Activated CD8-positive, alpha-beta memory T cell treated with anti-CD3 and anti-CD28 coated beads for 48 hours (primary cell): ENCODE data around the gene AAMP.
"Not testable (repeated sequence)": the region's sequence is repeated elsewhere in the genome, so short reads cannot be mapped to it uniquely, and the experiment has no call there.

Experiments used
- DNase-seq, 3 experiments: peaks; one replicate each; pipeline ENCODE4 v3.0.0-alpha.2; 2020; ENCODE audit warnings: low read depth in 2 of 3, low spot score in 2 of 3

Gene AAMP, protein sequence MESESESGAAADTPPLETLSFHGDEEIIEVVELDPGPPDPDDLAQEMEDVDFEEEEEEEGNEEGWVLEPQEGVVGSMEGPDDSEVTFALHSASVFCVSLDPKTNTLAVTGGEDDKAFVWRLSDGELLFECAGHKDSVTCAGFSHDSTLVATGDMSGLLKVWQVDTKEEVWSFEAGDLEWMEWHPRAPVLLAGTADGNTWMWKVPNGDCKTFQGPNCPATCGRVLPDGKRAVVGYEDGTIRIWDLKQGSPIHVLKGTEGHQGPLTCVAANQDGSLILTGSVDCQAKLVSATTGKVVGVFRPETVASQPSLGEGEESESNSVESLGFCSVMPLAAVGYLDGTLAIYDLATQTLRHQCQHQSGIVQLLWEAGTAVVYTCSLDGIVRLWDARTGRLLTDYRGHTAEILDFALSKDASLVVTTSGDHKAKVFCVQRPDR

DNA sequence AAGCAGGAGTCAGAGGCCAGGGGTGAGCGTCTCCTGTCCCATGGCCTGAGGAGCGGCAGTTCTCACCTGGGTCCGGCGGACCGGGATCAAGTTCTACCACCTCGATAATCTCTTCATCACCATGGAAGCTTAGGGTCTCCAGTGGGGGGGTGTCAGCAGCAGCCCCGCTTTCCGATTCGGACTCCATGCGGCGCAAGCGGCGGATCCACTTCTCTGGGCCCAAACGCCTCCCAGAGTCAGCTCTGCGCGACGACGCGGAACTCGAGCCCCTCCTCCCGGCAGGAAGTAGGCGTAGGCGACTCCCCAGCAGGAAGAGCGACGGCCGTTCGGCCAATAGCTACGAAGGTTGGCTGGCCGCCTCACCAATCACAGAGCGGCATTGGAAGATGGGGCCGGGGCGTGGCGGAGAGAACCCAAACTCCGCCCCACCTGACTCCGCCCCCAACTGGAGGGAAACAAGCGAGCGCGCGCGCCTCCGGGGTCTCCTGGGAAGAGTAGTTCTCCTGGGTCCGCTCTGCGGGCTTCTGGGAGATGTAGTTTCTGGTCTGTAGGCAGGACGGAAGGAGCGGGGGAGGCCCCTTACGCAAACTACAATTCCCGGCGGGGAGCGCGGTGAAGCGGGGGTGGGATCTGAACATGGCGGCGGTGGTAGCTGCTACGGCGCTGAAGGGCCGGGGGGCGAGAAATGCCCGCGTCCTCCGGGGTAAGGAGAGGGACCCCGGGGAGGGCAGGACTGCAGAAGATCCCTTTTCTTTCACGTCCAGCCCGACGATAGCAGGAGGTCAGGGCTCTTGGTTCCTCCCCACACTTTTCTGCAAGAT, at the start of gene AAMP, which contains the start of gene PNKD:
TSS of gene AAMP (minus strand) at position 238 of the 821 bp plus-strand sequence. CDS start at position 187, 51 bp downstream.
TSS of gene PNKD (plus strand) at position 620 of the 821 bp plus-strand sequence. CDS start at position 637, 17 bp downstream.
- DNase-seq, result peak; percentile 99

DNA sequence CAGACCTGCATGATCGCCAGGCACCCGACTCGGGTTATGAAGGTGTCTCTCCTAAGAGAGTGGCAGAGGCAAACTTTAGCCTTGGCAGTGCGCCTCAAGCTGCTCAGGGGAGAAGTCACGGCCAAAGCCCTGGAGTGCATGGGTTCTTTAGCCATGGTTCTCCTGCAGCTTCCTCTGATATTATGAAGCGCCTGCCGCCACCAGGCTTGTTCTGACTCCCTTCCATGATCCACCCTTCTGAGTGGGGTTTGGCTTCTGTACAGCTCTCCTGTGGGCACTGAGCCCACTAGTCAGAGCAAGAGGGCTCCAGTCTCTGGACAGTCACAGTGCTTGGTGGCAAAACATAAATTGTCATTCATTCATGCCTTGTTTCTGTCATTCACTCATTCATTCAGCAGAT, 48.3 kb upstream of the AAMP start:
- DNase-seq, result no peak

DNA sequence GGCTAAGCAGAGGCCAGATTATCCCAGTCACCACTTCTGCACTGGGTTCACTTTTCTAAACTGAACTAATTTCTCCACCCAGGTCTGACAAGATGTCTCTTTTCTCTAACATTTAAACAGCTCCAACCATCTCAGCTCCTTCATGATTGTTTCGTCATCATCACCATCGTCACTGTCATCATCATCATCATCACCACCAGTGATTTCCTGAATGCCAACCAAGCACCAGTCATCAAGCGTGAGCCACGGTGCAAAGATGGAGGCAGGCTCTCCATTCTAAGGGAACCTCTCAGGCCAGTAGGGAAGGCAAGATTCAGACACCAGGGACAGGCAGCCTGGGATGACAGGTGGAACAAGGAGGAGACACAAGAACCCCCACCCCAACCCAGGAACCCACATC, 47.9 kb upstream of the AAMP start:
- no peak for DNase-seq

DNA sequence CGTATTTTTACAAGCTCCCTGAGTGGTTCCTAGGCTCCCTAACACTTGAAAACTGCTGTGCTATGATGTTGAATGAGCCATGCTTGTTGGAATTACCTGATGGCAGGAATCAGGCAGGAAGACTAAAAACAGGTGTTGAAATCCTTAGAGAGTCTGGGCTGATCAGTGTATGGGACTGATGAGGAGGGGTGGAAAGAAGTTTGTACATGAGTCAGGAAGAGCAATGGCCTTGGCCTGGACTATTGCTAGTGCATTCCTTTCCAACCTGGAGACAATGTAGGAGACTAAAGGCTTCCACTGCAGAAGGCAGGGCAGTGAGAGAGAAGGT, 47.3 kb upstream of the AAMP start:
- no peak for DNase-seq

DNA sequence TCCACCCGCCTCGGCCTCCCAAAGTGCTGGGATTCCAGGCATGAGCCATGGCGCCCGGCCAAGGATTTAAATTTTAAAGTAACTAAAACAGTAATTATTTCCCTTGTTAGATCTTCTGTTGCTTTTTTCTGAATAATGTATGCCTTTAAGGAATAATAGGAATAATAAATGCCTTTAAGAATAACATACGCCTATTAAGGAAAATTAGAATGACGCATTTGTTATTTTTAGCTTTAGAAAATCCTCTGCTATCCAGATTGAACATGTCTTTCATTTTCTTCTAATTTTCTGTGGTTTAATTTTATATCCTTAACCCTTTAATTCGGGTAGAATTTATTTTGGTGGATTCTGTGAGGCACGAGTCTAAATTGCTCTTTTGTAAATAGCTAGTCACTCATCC, 45.5 kb upstream of the AAMP start:
- no peak for DNase-seq

DNA sequence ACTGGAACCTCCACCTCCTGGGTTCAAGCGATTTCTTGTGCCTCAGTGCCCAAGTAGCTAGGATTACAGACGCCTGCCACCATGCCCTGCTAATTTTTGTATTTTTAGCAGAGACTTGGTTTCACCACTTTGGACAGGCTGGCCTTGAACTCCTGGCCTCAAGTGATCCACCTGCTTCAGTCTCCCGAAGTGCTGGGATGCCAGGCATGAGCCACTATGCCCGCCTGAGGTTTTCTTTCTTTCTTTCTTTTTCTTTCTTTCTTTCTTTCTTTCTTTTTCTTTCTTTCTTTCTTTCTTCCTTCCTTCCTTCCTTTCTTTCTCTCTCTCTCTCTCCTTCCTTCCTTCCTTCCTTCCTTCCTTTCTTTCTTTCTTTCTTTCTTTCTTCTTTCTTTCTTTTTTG, 44.8 kb upstream of the AAMP start:
- DNase-seq, result not testable (repeated sequence)

DNA sequence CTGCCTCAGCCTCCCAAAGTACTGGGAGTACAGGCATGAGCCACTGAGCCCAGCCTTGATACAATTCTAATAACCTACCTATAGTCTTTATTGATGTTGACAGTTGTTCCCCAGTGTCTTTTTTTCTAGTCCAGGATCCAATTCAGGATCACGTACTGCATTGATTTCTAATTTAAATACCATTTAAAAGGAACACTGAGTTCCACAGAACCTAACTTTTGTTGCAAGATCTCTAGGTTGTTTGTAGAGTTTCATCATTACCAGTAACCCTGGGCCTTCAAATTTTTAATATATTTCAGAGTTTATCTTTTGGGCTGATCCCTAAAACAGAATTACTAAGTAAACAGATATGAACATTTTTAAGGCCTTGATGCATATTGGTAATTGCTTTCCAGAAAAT, 43.4 kb upstream of the AAMP start:
- no peak for DNase-seq

DNA sequence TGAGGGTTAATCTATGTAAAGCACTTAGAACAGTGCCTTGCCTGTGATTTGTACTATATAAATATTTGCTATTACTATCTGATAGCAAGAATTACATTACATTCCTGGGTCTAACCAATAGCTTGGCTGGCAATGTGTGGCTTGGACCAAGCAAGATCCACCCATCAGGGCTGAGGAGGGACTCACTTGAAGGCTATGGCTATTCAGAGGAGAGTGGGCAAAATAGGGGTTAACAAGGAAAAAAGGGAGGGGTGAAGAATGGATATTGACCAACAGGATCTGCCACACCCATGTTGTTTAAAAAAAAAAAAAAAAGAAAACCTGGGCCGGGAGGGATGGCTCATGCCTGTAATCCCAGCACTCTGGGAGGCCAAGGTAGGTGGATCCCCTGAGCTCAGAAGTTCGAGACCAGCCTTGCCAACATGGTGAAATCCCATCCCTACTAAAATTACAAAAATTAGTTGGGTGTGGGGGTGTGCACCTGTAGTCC, 42.4 kb upstream of the AAMP start:
- no peak for DNase-seq

DNA sequence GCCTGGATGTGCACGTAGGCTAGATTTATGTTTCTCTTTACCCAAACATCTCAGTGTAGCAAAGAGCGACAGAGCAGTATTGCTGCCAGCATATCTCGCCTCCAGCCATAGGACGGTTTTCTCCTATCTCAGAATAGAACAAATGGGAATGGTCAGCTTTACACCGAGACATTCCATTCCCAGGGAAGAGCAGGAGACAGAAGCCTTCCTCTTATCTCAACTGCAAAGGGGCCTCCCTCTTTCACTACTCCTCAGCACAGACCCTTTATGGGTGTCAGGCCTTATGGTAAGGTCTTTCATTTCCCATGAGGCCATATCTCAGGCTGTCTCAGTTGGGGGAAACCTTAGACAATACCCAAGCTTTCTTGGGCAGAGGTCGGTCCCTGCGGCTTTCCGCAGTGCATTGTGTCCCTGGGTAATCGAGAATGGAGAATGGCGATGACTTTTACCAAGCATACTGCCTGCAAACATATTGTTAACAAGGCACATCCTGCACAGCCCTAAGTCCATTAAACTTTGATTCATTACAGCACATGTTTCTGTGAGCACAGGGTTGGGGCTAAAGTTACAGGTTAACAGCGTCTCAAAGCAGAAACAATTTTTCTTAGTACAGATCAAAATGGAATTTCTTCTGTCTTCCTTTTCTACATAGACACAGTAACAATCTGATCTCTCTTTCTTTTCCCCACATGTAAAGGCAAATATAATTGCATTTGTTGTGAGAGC, 41.8 kb upstream of the AAMP start:
- DNase-seq, result not testable (repeated sequence)

DNA sequence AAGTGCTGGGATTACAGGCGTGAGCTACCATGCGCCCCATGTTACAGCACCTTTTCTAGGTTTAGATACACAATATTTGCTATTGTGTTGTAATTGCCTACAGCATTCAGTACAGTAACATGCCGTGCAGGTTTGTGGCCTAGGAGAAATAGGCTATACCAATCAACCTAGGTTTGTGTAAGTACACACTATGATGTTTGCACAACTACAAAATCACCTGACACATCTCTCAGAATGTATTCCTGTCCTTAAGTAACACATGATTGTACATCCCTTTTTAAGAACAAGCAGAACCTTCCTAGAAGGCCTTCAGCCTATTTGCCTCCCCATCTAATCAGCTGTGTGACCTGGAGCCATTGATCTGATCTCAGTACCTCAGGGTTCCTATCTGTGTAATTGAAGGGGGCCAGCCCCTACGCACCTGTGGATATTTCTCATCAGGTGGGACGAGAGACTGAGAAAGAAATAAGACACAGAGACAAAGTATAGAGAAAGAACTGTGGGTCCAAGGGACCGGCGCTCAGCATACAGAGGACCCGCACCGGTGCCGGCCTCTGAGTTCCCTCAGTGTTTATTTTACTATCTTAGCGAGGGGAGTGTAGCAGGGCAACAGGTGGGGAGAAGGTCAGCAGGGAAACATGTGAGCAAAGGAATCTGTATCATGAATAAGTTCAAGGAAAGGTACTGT, 41.1 kb upstream of the AAMP start:
- DNase-seq, result no peak

DNA sequence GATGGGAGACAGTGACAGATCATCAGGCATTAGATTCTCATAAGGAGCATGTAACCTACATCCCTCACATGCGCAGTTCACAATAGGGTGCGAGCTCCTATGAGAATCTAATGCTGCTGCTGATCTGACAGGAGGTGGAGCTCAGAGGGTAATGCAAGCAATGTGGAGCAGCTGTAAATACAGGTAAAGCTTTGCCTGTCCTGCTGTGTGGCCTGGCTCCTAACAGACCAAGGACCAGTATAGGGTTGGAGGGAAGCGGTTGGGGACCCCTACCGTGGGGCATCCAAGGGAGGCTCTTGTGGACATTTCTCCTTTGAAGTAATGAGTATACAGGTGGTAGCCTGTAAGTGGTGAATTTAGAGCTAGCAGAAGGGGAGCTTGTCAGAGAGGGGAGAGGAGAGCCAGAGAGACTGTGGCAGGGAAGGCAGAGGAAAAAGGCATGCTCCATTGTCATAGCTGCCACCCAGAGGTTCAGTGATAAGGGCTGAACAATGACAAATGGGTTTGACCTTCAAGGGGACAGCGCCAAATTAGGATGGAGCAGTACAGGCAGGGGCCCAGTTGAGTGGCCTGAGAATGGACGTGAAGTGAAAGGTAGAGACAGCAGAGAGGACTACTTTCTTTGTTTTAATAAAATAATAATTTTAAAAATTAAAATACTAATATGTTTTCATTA, 37.6 kb upstream of the AAMP start:
- no peak for DNase-seq

DNA sequence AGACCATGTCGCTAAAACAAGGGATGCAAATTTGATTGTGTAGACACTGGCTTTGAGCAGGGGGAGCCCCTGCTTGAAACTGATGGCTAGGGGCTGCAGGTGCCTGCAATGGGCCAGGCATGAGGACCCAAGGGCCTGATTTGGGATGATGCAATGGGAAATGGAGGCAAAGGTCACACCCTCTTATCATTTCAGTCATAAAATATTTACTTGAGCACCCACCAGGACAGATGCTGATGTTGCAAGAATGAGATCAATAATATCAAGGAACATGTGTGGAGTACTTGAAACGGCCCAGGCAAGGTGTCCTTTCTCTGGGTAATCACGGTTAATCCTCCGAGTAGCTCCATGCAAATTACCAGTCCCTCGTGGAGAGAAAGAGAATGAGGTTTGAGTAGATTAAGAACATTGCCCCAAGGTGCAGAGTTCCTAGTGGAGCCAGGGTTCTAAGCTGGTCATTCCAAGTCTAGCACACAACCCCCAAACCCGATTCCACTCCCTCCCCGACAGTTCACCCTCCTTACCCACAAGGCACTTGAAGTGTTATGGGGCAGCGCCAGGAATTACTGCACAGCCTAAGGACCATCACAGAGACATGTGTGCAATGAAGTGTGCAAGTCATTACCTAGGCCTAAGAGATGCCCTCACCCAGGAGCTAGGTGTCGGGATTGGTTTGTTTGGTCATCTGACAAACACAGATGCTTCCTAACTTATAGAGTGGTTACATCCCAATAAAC, 36.4 kb upstream of the AAMP start:
- no peak for DNase-seq

DNA sequence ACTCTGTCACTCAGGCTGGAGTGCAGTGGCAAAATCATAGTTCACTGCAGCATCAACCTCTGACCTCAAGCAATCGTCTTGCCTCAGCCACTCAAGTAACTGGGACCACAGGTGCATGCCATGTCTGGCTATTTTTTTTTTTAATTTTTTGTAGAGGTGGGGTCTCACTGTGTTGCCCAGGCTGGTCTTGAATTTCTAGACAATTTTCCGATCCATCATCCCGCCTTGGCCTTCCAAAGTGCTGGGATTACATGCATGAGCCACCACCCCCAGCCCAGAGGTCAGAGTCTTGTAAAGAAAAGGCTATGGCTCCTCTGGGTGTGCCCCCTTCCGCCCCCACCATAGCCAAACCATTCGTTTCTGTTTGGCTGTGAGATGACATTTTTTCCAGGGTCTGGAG, 35.4 kb upstream of the AAMP start:
- DNase-seq, result no peak

DNA sequence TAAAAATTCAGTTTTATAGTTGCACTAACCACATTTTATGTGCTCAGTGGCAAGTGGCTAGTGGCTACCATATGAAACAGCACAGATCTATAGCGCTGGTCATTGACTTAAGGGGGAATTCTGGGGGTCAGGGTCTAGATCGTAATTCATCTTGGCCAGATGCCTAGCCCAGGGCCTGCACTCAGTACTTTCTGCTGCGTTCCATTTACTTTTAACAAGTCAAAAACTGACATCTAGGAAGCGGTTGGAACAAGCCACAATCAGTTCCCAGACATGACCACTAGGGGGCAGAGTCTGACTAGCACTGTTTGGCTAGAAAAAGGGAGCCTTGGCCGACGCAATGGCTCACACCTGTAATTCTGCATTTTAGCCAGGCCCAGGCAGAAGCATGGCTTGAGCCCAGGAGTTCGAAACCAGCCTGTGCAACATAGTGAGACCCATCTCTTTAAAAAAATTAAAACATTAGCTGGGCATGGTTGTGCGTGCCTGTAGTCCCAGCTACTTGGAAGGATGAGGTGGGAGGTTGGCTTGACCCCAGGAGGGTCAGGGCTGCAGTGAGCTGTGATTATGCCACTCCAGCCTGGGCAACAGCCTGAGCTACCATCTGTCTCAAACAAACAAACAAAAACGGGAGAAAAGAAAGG, 31.4 kb upstream of the AAMP start:
- DNase-seq, result peak in 2 of 3 experiments; percentile 63 to 84

DNA sequence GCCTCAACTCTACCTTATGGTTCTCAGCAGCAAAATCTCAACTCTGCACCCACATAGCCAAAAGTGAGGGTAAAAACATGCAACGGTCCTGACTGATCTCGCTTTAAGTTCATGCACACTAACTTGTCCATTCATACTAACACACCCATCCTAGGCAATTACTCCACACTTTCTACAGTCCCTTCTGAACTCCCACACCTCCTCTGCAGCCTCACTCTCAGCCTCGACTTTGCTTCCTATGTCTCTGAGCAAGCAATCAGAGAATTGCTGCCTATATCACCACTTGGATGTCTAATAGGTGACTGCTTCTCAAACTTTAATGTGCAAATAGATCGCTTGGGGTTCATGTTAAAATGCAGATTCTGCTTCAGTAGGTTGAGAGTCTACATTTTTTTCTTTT, 30.2 kb upstream of the AAMP start:
- no peak for DNase-seq

DNA sequence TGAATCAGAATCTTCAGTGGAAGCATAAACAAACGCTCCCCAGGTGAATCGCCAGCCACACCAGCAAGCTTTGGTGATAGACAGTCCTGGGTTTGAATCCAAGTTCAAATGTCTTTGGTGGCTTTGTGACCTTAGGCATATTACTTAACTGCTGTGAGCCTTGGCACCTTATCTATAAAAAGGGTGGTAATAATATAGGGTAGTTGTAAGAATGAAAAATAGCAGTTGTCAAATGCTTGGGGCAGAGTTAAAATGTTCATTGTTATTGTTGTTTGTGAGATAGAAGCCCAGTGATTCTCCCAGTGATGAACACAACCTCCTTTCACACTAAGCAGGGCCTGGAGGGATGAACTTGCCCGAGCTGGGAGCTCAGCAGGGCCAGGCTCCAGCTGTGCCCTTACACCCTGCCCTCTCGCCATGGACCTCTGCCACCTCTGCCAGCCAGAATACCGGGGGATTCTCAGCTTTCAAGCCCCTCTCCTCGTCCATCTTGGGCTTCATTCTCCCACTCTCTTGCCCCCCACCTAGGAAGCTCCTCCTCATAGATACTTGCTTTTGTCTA, 28.5 kb upstream of the AAMP start:
- no peak for DNase-seq

DNA sequence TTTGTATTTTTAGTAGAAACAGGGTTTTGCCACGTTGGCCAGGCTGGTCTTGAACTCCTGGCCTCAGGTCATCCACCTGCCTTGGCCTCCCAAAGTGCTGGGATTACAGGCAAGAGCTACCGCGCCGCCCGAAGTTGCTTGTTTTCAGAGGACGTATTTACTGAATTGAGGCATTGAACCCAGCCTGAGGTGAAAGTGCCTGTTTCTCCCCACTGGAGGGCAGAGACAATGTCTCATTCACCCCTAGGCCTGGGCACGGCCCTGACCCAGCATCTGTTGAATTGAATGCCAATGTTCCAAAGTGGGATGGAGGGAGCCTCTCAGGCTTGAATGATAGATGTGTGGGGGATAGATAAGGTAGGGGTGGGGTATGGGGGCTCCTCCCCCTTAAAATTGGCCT, 26.9 kb upstream of the AAMP start:
- no peak for DNase-seq

DNA sequence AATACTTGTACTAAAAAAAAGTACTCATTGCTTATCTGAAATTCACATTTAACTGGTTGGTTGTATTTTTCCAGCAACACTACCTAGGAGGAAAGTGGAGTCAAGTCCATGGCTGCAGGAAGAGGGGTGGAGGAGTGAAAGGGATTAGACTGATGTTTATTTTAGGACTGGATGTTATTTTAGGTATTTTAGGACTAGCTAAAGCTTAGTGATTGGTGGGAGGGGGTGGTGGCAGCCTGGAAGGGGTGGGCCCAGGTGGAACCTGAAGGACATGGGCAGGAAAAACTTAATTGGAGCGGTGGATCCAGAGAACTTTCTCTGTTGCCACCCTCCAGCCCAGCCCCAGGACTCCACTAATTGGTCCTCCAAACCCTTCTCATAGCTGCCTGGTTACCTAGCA, 26.3 kb upstream of the AAMP start:
- DNase-seq, result no peak

DNA sequence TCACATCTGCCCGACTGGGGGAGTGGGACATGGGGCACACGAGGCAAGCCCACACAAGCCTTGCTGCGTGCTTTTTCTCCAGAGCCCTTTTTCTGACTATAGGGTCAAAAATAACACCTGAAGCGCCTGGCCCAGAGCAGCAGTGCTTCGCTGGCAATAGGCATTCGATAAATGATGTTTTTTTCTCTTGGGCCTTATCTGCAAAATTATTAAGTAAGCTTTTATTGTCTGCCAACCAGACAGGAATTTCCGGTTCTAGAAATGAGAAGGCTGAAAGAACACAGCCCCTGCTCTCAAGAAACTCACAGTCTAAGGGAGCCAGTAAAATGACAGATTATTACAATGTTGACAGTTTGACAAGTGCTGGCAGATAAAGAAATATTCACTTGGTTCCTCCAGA, 25.1 kb upstream of the AAMP start:
- DNase-seq, result no peak
